Mesothelial cell of epicardium (in vitro differentiated cells): ENCODE data around the gene LRSAM1. TPM values are rescaled to one million over a fixed set of nuclear protein-coding genes. Genes with fewer than 3 reads are reported as not detected.

ENCODE experiments used
- DNase-seq, 2 experiments: peaks; one replicate each; pipeline ENCODE4 v3.0.0; 2021; ENCODE audit warnings: low spot score in 2 of 2; ENCODE audit not compliant: unreplicated experiment in 2 of 2
- H3K27ac Mint-ChIP-seq: 2 replicates; pipeline ENCODE4 v1.8.0; 2021; ENCODE audit warnings: mixed read lengths
- H3K27me3 Mint-ChIP-seq: 2 replicates; pipeline ENCODE4 v1.8.0; 2021; ENCODE audit warnings: low read depth, mixed read lengths
- H3K36me3 Mint-ChIP-seq: 2 replicates; pipeline ENCODE4 v1.8.0; 2021; ENCODE audit warnings: mixed read lengths
- H3K4me1 Mint-ChIP-seq: 2 replicates; pipeline ENCODE4 v1.8.0; 2021; ENCODE audit warnings: mixed read lengths
- H3K4me3 Mint-ChIP-seq: 2 replicates; pipeline ENCODE4 v1.8.0; 2021; ENCODE audit warnings: mild to moderate bottlenecking, moderate library complexity, mixed read lengths
- H3K9me3 Mint-ChIP-seq: 2 replicates; pipeline ENCODE4 v1.8.0; 2021; ENCODE audit warnings: mixed read lengths
- total RNA-seq: library from RNA; stranded (reverse); gene quantifications from 3 replicates; pipeline ENCODE4 v1.2.1, GENCODE V29; 2021
- TF ChIP-seq, protein P1 (sequence below): fragments of 200-600 bp; sonication (generic); IDR thresholded peaks from one replicate; pipeline ENCODE4 v1.5.0; 2021; ENCODE audit warnings: antibody characterized with exemption; ENCODE audit not compliant: unreplicated experiment

Gene LRSAM1
- total RNA-seq, 1 donor from 2014 or later = 27.4 TPM

- Mint-ChIP-seq H3K4me3 (peak overlapping the region; percentile 96), H3K36me3 (peaks cover 32% of the 10 kb centered on the region), H3K27me3 (no peaks in the 10 kb centered on the region), H3K27ac (peak overlapping the region; percentile 97), H3K4me1 (peaks cover 34% of the 10 kb centered on the region), H3K9me3 (no peaks in the 10 kb centered on the region)
- TF ChIP-seq, protein P1, sequence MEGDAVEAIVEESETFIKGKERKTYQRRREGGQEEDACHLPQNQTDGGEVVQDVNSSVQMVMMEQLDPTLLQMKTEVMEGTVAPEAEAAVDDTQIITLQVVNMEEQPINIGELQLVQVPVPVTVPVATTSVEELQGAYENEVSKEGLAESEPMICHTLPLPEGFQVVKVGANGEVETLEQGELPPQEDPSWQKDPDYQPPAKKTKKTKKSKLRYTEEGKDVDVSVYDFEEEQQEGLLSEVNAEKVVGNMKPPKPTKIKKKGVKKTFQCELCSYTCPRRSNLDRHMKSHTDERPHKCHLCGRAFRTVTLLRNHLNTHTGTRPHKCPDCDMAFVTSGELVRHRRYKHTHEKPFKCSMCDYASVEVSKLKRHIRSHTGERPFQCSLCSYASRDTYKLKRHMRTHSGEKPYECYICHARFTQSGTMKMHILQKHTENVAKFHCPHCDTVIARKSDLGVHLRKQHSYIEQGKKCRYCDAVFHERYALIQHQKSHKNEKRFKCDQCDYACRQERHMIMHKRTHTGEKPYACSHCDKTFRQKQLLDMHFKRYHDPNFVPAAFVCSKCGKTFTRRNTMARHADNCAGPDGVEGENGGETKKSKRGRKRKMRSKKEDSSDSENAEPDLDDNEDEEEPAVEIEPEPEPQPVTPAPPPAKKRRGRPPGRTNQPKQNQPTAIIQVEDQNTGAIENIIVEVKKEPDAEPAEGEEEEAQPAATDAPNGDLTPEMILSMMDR = no peak
- DNase-seq = peak in 1 of 2 experiments; percentile 45
These were observed 1.4 kb downstream of the LRSAM1 start for GRCh38 chr9:127452691-127453090.

DNA sequence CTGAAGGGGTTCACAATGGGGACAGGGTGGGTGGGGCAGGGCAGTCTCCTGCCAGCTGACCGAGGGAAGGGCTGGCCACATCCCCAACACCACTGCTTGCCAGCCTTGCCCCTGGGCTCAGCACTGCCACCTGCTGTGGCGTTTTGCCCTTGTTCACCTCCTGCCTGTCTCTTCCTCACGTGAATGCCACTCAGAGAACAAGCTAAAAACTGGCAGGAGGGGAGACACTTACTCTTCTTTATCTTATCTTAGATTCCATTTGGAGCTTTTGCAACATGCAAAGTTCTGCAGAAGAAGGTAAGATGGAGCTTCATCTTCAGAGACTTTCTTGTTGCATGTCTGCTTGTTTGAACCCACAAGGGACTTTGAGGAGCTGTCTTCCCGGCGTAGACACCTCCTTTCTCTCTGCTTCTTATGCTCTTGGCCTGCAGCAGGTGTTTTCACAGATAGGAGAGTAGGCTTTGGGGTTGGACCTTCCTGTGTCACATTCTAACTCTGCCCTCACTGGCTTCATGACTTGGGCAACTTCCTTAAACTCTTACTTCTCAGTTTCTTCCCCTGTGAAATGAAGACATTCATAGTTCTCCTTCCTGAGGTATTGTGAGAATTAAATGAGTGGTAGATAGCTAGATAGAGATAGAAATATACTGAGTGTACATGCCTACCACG, 4.1 kb downstream of the LRSAM1 start:
- H3K27me3 Mint-ChIP-seq = no peaks in the 10 kb centered on the region
- DNase-seq = no peak
- H3K27ac Mint-ChIP-seq = no peak overlapping the region
- TF ChIP-seq, protein P1 = no peak
- no peak overlapping the region for H3K4me3 Mint-ChIP-seq
- H3K9me3 Mint-ChIP-seq = no peaks in the 10 kb centered on the region
- H3K36me3 Mint-ChIP-seq = peaks cover 19% of the 10 kb centered on the region
- peaks cover 9% of the 10 kb centered on the region for H3K4me1 Mint-ChIP-seq

- TF ChIP-seq, protein P1 = no peak
- H3K27ac Mint-ChIP-seq = no peak overlapping the region
- H3K4me3 Mint-ChIP-seq = no peak overlapping the region
- no peaks in the 10 kb centered on the region for H3K9me3 Mint-ChIP-seq
- H3K4me1 Mint-ChIP-seq = peaks cover 5% of the 10 kb centered on the region
- no peak for DNase-seq
- no peaks in the 10 kb centered on the region for H3K27me3 Mint-ChIP-seq
- H3K36me3 Mint-ChIP-seq = peaks cover 26% of the 10 kb centered on the region
These were observed 6.0 kb downstream of the LRSAM1 start for GRCh38 chr9:127457191-127457878.

GRCh38 chr9:127458921-127459320, 7.6 kb downstream of the LRSAM1 start:
- Mint-ChIP-seq H3K4me3 (no peak overlapping the region), H3K4me1 (peaks cover 12% of the 10 kb centered on the region), H3K27ac (no peak overlapping the region), H3K9me3 (no peaks in the 10 kb centered on the region), H3K36me3 (peaks cover 29% of the 10 kb centered on the region), H3K27me3 (no peaks in the 10 kb centered on the region)
- DNase-seq = no peak
- TF ChIP-seq, protein P1 = no peak

- no peaks in the 10 kb centered on the region for H3K27me3 Mint-ChIP-seq
- no peak for DNase-seq
- H3K4me1 Mint-ChIP-seq = peaks cover 15% of the 10 kb centered on the region
- H3K27ac Mint-ChIP-seq = peak overlapping the region; percentile 66
- TF ChIP-seq, protein P1 = no peak
- H3K9me3 Mint-ChIP-seq = no peaks in the 10 kb centered on the region
- H3K36me3 Mint-ChIP-seq = peaks cover 19% of the 10 kb centered on the region
- H3K4me3 Mint-ChIP-seq = no peak overlapping the region
These were observed 12.1 kb downstream of the LRSAM1 start for GRCh38 chr9:127463382-127463781.
